GM12874 (cell line): ENCODE results near the gene ELL.

Experiments
- TF ChIP-seq, protein P1 (sequence below): IDR thresholded peaks from 2 replicates; pipeline ENCODE4 v1.5.1; 2011; ENCODE audit warnings: low read depth, mild to moderate bottlenecking, control low read depth, low read length, moderate library complexity; ENCODE audit not compliant: insufficient read depth

ELL gene

DNA sequence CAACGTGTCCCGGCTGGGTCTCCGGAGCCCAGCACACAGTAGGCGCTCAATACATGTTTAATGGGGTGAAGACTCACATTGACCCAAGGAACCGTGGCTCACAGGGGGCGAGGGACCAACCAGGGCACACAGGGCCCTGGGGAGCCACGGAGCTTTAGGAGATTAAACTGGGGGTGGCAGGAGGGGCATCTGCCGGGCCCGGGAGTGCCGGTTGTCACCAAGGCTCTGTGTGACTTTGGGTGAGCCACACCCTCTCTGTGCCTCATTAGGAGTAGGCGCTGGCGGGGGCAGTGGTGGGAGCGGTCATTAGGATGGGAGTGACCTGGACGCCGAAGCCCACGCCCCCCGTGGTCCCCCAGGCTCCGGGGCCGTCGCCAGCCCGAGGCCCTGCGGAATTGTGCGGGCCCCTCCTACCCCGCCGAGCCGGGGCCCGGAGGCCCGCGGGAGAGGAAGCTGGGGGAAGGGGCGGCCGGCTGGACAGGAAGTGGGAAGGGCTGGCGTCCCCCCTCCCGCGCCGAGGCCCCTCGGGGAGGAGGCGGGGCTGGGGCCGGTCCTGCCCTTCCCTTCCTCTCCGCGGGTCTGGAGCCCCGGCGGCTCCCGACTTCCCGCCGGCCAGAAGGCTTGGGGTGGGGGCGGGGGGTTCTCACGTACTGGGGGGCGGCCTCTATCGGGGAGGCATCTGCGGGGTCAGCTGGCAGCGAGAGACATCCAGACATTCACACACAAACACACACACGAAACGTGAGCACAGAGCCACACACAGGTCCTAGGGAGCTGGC lies 104.4 kb downstream of the ELL start:
- TF ChIP-seq, protein P1, sequence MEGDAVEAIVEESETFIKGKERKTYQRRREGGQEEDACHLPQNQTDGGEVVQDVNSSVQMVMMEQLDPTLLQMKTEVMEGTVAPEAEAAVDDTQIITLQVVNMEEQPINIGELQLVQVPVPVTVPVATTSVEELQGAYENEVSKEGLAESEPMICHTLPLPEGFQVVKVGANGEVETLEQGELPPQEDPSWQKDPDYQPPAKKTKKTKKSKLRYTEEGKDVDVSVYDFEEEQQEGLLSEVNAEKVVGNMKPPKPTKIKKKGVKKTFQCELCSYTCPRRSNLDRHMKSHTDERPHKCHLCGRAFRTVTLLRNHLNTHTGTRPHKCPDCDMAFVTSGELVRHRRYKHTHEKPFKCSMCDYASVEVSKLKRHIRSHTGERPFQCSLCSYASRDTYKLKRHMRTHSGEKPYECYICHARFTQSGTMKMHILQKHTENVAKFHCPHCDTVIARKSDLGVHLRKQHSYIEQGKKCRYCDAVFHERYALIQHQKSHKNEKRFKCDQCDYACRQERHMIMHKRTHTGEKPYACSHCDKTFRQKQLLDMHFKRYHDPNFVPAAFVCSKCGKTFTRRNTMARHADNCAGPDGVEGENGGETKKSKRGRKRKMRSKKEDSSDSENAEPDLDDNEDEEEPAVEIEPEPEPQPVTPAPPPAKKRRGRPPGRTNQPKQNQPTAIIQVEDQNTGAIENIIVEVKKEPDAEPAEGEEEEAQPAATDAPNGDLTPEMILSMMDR: no peak

DNA sequence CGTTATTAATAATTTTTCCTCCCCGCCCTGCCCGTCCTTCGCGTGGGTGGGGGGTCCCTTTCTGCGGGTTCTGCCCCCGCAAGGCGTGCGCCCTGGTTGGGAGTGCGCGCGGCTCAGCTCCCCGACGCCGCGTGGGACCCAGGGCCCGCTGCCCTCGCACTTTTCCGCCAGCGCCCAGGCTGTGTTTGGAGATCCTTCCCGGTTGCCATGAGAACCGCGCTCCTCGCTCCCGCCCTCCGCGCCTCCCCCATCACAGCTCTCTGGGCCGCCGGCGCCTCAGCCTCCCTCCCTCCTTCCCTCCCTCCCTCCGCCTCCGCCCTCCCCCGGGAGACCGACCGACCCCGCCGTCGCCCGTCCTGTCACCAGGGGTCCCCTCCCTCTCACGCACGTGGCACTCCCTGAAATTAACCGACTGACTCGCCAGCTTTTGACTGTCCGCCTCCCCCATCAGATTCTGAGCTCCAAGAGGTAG lies 105.1 kb downstream of the ELL start:
- TF ChIP-seq, protein P1: no peak

DNA sequence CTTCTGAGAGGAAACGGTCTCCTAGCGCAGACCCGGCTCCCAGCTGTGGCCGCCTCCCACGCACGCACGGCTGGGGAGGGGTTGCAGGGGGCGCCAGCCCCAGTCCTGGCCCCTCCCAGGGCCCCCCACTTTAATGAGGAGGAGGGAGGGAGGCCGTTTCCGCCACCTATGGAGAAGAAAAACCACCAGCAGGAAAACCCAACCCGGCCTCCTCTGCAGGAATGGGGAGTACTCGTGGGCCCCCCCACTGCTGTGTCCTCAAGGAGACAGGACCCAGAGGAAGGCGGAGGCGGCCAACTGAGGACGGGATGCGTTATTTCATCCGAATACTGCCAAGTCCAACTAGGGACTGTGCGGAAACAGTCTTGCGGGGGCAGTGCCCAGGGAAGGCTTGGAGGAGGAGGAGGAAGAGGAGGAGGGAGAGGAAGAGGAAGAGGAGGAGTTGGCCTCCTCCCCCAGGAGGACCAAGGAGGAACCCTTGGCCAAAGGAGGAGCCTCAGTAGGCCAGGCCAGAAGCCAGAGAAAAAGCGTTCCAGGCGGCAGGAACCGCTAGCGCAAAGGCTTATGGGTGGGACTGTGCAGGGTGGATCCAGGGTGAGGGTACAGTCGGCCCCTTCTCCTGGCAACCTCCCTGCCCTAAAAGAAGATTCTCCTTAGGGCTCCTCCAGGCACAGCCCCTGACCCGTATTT lies 106.5 kb downstream of the ELL start:
- TF ChIP-seq, protein P1: no peak

- TF ChIP-seq, protein P1: no peak
Observed at GRCh38 chr19:18414504-18415177, 107.2 kb downstream of the ELL start.

DNA sequence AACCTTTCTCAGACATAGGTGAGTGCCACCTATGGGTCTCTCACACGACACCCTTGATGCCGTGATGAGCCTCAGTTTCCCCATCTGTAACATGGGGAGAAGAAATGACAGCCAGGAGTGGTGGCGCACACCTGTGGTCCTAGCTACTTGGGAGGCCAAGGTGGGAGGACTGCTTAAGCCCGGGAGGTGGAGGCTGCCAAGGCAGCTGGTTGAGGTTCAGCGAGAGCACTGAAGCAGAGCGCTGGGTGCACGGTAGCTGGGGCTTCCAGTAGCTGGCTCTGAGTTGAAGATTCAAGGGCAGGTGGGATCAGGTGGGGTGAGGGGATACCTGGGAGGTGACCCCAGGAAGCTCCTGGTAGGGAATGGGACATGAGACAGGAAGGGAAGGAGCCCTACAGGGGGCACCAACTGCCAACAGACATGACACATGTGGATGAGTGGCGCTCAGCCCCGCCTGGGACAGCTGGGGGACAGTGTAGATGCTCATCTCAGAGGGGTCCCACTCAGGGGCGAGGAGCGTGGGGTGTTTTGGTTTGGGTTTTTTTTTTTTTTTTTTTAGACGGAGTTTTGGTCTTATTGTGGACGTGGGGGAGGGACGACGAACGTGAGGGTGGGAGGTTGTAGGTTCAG lies 109.1 kb downstream of the ELL start:
- TF ChIP-seq, protein P1: no peak

DNA sequence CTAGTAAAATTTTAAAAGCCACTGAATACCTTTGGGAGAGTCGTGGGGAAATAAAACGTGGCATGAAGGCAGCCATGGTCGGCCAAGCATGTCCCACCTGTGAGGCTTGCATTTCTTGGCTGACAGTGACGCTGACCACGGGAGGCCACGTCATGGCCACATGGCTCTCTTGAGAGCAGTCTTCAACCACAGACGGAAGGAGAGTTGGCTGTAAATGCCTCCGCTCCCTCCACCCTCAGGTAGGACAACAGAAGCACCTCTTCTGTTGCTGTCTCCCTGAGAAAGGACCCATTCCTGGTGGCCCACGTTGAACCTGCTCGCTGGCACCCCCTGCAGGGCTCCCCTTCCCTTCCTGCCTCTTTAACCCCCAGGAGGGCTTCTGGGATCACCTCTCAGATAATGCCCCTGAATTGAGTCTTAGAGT lies 113.8 kb downstream of the ELL start:
- TF ChIP-seq, protein P1: peak; percentile 66

GRCh38 chr19:18406749-18407148 lies 115.1 kb downstream of the ELL start:
- TF ChIP-seq, protein P1: no peak
